ENCODE data around the gene GFRA1. TPM values are rescaled to one million over a fixed set of nuclear protein-coding genes. Genes with fewer than 3 reads are reported as not detected.

GFRA1 gene
- polyA plus RNA-seq, 1 of the 3 experiments (the other 2 are of a cell fraction) = 1.6 TPM

- ChIA-PET CTCF (no interaction called here), POLR2A (no interaction called here)
- Histone ChIP-seq H2AFZ (ENCODE audit: low read depth) (no peak overlapping the region), H3K27ac (ENCODE audit: low read depth in 2 of 2, low read length in 1 of 2) (no peak overlapping the region), H3K9ac (no peak overlapping the region), H3K36me3 (replicated peaks in 1 of 2; ENCODE audit: control insufficient read depth in 1 of 2, insufficient read depth in 2 of 2, low read length in 1 of 2) (no peaks in the 10 kb centered on the region), H3K4me3 (ENCODE audit: low read depth in 2 of 2, low read length in 1 of 2) (no peak overlapping the region), H3K27me3 (ENCODE audit: insufficient read depth) (no peaks in the 10 kb centered on the region), H3K79me2 (ENCODE audit: insufficient read depth) (no peaks in the 10 kb centered on the region), H4K20me1 (ENCODE audit: insufficient read depth) (no peaks in the 10 kb centered on the region), H3K9me2 (no peaks in the 10 kb centered on the region), H3K4me2 (no peak overlapping the region), H3K9me3 (no peaks in the 10 kb centered on the region), H3K4me1 (ENCODE audit: control insufficient read depth in 1 of 2, insufficient read depth in 2 of 2, low read depth in 1 of 2, low read length in 1 of 2) (no peaks in the 10 kb centered on the region; a peak in 1 of 4 replicates), H3F3A (replicated peaks; ENCODE audit: insufficient read depth) (no peaks in the 10 kb centered on the region)
- WGBS (ENCODE audit: low lambda C conversion rate) = 61% methylated on average over 5 of the region's 5 CpGs
- TF ChIP-seq FOXM1 (IDR thresholded peaks at IDR 0.05; ENCODE audit: low read depth) (no peak), GABPA (IDR thresholded peaks at IDR 0.05; ENCODE audit: low read depth) (no peak), USF1 (IDR thresholded peaks at IDR 0.05; ENCODE audit: borderline replicate concordance, low read depth) (no peak), CHD2 (IDR thresholded peaks at IDR 0.05; ENCODE audit: low read length, partially characterized antibody) (no peak), RAD21 (IDR thresholded peaks at IDR 0.05; ENCODE audit: low read length) (no peak), RCOR1 (IDR thresholded peaks at IDR 0.05; ENCODE audit: low read length) (no peak), GATA2 (CRISPR knock-in tag; IDR thresholded peaks at IDR 0.05) (no peak), MEF2A (IDR thresholded peaks at IDR 0.05; ENCODE audit: borderline replicate concordance, low read depth) (no peak), EP300 (IDR thresholded peaks at IDR 0.05; ENCODE audit: borderline replicate concordance in 1 of 2, low read depth in 1 of 2, low read length in 1 of 2) (no peak), TCF12 (IDR thresholded peaks at IDR 0.05) (no peak), USF2 (IDR thresholded peaks at IDR 0.05; ENCODE audit: borderline replicate concordance, low read depth, low read length) (no peak), MAX (IDR thresholded peaks at IDR 0.05; ENCODE audit: low read depth) (no peak), ELF1 (IDR thresholded peaks at IDR 0.05) (no peak), RXRA (IDR thresholded peaks at IDR 0.05; ENCODE audit: borderline replicate concordance, low read depth) (no peak)
- no peak for DNase-seq
Observed at GRCh38 chr10:116257785-116258184, 15.2 kb downstream of the GFRA1 start.

GRCh38 chr10:116256752-116257259 is 16.2 kb downstream of the GFRA1 start:
- no peak overlapping the region for H3K9ac ChIP-seq
- H3K9me3 ChIP-seq = no peaks in the 10 kb centered on the region
- H3F3A ChIP-seq (replicated peaks; ENCODE audit: insufficient read depth) = no peaks in the 10 kb centered on the region
- no peaks in the 10 kb centered on the region; a peak in 1 of 4 replicates for H3K4me1 ChIP-seq (ENCODE audit: control insufficient read depth in 1 of 2, insufficient read depth in 2 of 2, low read depth in 1 of 2, low read length in 1 of 2)
- H4K20me1 ChIP-seq (ENCODE audit: insufficient read depth) = no peaks in the 10 kb centered on the region
- H3K27ac ChIP-seq (ENCODE audit: low read depth in 2 of 2, low read length in 1 of 2) = no peak overlapping the region
- WGBS (ENCODE audit: low lambda C conversion rate) = 24% methylated on average over 4 of the region's 5 CpGs
- no peaks in the 10 kb centered on the region for H3K27me3 ChIP-seq (ENCODE audit: insufficient read depth)
- TF ChIP-seq FOXM1 (IDR thresholded peaks at IDR 0.05; ENCODE audit: low read depth) = no peak
- no peak for TF ChIP-seq REST (IDR thresholded peaks at IDR 0.05; ENCODE audit: low read depth, low read length)
- no peak for TF ChIP-seq MEF2A (IDR thresholded peaks at IDR 0.05; ENCODE audit: borderline replicate concordance, low read depth)
- no peak for TF ChIP-seq EP300 (IDR thresholded peaks at IDR 0.05; ENCODE audit: borderline replicate concordance in 1 of 2, low read depth in 1 of 2, low read length in 1 of 2)
- no peak for TF ChIP-seq SIN3A (IDR thresholded peaks at IDR 0.05; ENCODE audit: borderline replicate concordance, low read depth, low read length)
- no peak for TF ChIP-seq GABPA (IDR thresholded peaks at IDR 0.05; ENCODE audit: low read depth)
- TF ChIP-seq YY1 (IDR thresholded peaks at IDR 0.05; ENCODE audit: low read depth) = no peak
- no peaks in the 10 kb centered on the region for H3K9me2 ChIP-seq
- DNase-seq = no peak
- no peaks in the 10 kb centered on the region for H3K36me3 ChIP-seq (replicated peaks in 1 of 2; ENCODE audit: control insufficient read depth in 1 of 2, insufficient read depth in 2 of 2, low read length in 1 of 2)
- H3K79me2 ChIP-seq (ENCODE audit: insufficient read depth) = no peaks in the 10 kb centered on the region
- ChIA-PET CTCF (interaction anchor here (0.8 kb wide), 1 partner anchor 9 kb away, joined by 3 read pairs; no protein-coding TSS in a partner anchor), POLR2A (no interaction called here)
- no peak overlapping the region for H3K4me2 ChIP-seq
- H3K4me3 ChIP-seq (ENCODE audit: low read depth in 2 of 2, low read length in 1 of 2) = no peak overlapping the region
- H2AFZ ChIP-seq (ENCODE audit: low read depth) = no peak overlapping the region

Data from SK-N-SH (cell line).